Colonic mucosa (tissue), 4 donors: ENCODE measurements around the gene PACSIN2. TPM values are rescaled to one million over a fixed set of nuclear protein-coding genes. Genes with fewer than 3 reads are reported as not detected.

Experiments used
- DNase-seq: peaks from one replicate; pipeline ENCODE4 v3.0.0-alpha.2; 2020
- H3K27ac ChIP-seq: fragments of 200-600 bp; one replicate; pipeline ENCODE4 v1.8.0; 2021
- H3K27me3 ChIP-seq: fragments of 200-600 bp; one replicate; pipeline ENCODE4 v1.8.0; 2021
- H3K36me3 ChIP-seq: fragments of 200-600 bp; one replicate; pipeline ENCODE4 v1.8.0; 2021
- H3K4me1 ChIP-seq: fragments of 200-600 bp; one replicate; pipeline ENCODE4 v1.8.0; 2021; ENCODE audit warnings: mild to moderate bottlenecking
- H3K4me3 ChIP-seq: fragments of 200-600 bp; one replicate; pipeline ENCODE4 v1.8.0; 2021
- H3K9ac ChIP-seq, 2 donors: one replicate each; pipeline ENCODE4 v1.7.0; 2013; ENCODE audit warnings: control low read depth in 2 of 2, low read depth in 2 of 2, low read length in 2 of 2
- H3K9me3 ChIP-seq: fragments of 200-600 bp; one replicate; pipeline ENCODE4 v1.8.0; 2021
- intact Hi-C: fragments of 100-400 bp; cut with DNase I; formaldehyde crosslinking; loops from one replicate; pipeline ENCODE4 v1.14.1; 2022
- total RNA-seq, 2 donors: library from RNA; stranded (reverse); fragmentation: NEBNext Ultra II Directional in 1 of 2; extraction: Animal tissue kit (Norgen Biotek cat#: 25700) in 1 of 2; gene quantifications; one replicate each; pipeline ENCODE4 v1.2.1, GENCODE V29; 2021
- TF ChIP-seq, protein P1 (sequence below): fragments of 200-600 bp; IDR thresholded peaks from one replicate; pipeline ENCODE4 v1.8.0; 2022; ENCODE audit warnings: antibody characterized with exemption, mild to moderate bottlenecking
- donor health status: healthy.
- donor health status: DM: no; HTN: no; CAD: no.
- donor health status: DM: no; HTN: no; CAD: no.

Gene PACSIN2
- total RNA-seq, 2 donors from 2014 or later = 143 to 160 TPM

DNA sequence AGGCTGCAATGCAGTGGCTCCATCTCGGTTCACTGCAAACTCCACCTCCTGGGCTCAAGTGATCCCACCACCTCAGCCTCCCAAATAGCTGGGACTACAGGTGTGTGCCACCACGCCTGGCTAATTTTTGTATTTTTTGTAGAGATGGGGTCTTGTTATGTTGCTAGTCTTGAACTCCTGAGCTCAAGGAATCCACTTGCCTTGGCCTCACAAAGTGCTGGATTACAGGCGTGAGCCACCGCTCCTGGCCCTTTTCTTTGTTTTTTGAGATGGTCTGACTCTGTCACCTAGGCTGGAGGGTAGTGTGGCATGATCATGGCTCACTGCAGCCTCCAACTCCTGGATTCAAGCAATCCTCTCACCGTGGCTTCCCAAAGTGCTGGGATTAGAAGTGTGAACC lies 178.9 kb downstream of the PACSIN2 start:
- TF ChIP-seq, protein P1, sequence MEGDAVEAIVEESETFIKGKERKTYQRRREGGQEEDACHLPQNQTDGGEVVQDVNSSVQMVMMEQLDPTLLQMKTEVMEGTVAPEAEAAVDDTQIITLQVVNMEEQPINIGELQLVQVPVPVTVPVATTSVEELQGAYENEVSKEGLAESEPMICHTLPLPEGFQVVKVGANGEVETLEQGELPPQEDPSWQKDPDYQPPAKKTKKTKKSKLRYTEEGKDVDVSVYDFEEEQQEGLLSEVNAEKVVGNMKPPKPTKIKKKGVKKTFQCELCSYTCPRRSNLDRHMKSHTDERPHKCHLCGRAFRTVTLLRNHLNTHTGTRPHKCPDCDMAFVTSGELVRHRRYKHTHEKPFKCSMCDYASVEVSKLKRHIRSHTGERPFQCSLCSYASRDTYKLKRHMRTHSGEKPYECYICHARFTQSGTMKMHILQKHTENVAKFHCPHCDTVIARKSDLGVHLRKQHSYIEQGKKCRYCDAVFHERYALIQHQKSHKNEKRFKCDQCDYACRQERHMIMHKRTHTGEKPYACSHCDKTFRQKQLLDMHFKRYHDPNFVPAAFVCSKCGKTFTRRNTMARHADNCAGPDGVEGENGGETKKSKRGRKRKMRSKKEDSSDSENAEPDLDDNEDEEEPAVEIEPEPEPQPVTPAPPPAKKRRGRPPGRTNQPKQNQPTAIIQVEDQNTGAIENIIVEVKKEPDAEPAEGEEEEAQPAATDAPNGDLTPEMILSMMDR = no peak
- intact Hi-C loops = no loop called here

GRCh38 chr22:42834177-42834949 lies 180.6 kb downstream of the PACSIN2 start:
- Histone ChIP-seq H3K9me3 (no peaks in the 10 kb centered on the region), H3K27ac (no peak overlapping the region), H3K4me3 (no peak overlapping the region), H3K9ac (no peak overlapping the region), H3K4me1 (no peaks in the 10 kb centered on the region), H3K36me3 (no peaks in the 10 kb centered on the region), H3K27me3 (no peaks in the 10 kb centered on the region)
- TF ChIP-seq, protein P1 = no peak
- no peak for DNase-seq
- intact Hi-C loops = no loop called here

More for the DNA sequence above, 178.9 kb downstream of the PACSIN2 start:
- DNase-seq = no peak
- H3K4me3 ChIP-seq = no peak overlapping the region
- no peak overlapping the region for H3K27ac ChIP-seq
- H3K9me3 ChIP-seq = no peaks in the 10 kb centered on the region
- H3K9ac ChIP-seq = no peak overlapping the region
- no peaks in the 10 kb centered on the region for H3K36me3 ChIP-seq
- no peaks in the 10 kb centered on the region for H3K27me3 ChIP-seq
- H3K4me1 ChIP-seq = no peaks in the 10 kb centered on the region

GRCh38 chr22:42833104-42833503 lies 181.8 kb downstream of the PACSIN2 start:
- H3K9me3 ChIP-seq = no peaks in the 10 kb centered on the region
- H3K36me3 ChIP-seq = no peaks in the 10 kb centered on the region
- no peaks in the 10 kb centered on the region for H3K4me1 ChIP-seq
- no peak overlapping the region for H3K27ac ChIP-seq
- no peak for DNase-seq
- no peak overlapping the region for H3K9ac ChIP-seq
- H3K4me3 ChIP-seq = no peak overlapping the region
- intact Hi-C loops = no loop called here
- TF ChIP-seq, protein P1 = no peak
- H3K27me3 ChIP-seq = no peaks in the 10 kb centered on the region

DNA sequence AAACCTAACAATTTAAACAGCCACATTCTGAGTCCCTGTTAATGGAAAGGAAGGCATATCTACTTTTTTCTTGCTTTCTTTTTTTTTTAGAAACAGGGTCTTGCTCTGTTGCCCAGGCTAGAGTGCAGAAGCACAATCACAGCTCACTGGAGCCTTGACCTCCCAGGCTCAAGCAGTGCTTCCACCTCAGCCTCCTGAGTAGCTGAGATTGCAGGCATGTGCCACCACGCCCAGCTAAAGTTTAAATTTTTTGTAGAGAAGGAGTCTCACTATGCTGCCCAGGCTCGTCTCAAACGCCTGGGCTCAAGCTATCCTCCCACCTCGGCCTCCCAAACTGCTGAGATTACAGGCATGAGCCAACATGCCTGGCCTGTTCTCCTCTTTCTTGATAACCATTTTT lies 183.2 kb downstream of the PACSIN2 start:
- Histone ChIP-seq H3K4me3 (no peak overlapping the region), H3K27ac (no peak overlapping the region), H3K4me1 (no peaks in the 10 kb centered on the region), H3K9me3 (no peaks in the 10 kb centered on the region), H3K27me3 (no peaks in the 10 kb centered on the region), H3K9ac (no peak overlapping the region), H3K36me3 (no peaks in the 10 kb centered on the region)
- intact Hi-C loops = no loop called here
- TF ChIP-seq, protein P1 = no peak
- no peak for DNase-seq

DNA sequence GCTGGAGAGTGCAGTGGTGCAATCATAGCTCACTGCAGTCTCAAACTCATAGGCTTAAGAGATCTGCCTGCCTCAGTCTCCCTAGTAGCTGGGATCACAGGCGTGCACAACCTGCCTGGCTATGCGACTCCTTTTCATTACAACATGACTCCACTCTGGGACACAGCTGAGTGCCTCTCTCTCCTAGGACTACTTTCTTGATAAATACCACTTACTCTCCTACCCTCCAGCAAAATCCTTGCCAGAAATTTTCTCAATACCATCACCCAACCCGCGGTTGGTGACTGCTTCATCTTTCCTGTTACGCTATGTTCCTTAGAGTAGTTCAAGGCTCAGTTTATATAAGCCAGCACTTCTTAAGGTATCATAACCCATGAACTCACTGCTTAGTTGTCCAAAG lies 184.8 kb downstream of the PACSIN2 start:
- DNase-seq = no peak
- Histone ChIP-seq H3K9me3 (no peaks in the 10 kb centered on the region), H3K4me3 (no peak overlapping the region), H3K27me3 (no peaks in the 10 kb centered on the region), H3K27ac (no peak overlapping the region), H3K4me1 (no peaks in the 10 kb centered on the region), H3K9ac (no peak overlapping the region), H3K36me3 (no peaks in the 10 kb centered on the region)
- TF ChIP-seq, protein P1 = no peak
- intact Hi-C loops = no loop called here
